Measurements from ENCODE around the gene TAAR6.

- no peak for TF ChIP-seq EZH2 (optimal IDR thresholded peaks at IDR 0.05; ENCODE audit: low read depth, low read length)
- TF ChIP-seq CTCF (IDR thresholded peaks at IDR 0.05; ENCODE audit: low read length) = no peak
- TF ChIP-seq EZH2phosphoT487 (IDR thresholded peaks at IDR 0.05; ENCODE audit: low read length) = no peak
These were observed 44.4 kb downstream of the TAAR6 start for GRCh38 chr6:132614554-132614953.

Measured in MM.1S (cell line).